Inflammatory macrophage treated with lipopolysaccharide for 4 hours (primary cell): ENCODE data around the gene SLC26A11.

Experiments
- DNase-seq: peaks from one replicate; pipeline ENCODE4 v3.0.0-alpha.2; 2020

Gene SLC26A11

DNA sequence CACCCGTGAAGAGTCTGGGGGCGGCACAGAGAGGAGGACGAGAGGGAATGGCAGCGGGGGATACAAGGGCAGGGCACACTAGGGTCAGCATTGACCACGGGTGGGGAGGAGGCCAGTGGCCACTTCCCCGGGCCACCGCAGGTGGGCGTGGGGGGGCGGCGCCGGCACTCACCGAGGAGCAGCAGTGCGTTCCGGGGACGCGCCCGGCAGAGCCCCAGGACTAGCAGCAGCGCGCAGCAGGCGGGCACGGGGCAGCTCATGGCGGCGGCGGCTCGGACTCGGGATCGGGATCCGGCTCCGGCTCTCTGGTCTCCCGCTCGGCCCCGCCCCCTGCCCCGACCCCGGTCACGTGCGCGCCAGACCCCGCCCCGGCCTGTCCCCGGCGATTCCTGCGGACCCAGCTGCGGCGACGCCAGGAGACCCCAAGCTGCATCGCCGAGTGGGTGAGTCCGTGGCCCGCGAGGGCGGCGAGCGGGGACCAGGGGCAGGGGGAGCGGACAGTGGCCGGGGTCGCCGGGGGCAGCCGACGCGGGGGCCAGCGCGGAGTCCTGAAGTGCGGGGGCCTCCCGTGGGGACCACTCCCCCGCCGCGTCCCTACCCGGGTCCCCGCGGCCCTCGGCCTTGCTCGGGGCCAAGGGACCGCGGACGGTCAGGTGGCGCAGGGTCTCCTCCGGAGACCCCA is at the start of gene SLC26A11, which contains the start of gene SGSH:
Gene SLC26A11, plus strand, starts transcription at position 374 of the 682 bp plus-strand sequence. CDS start 1,134 bp downstream, outside the sequence.
Gene SGSH, minus strand, starts transcription at position 280 of the 682 bp plus-strand sequence. Its CDS starts 20 bp downstream, at position 260.
- peak; percentile 70 for DNase-seq

DNA sequence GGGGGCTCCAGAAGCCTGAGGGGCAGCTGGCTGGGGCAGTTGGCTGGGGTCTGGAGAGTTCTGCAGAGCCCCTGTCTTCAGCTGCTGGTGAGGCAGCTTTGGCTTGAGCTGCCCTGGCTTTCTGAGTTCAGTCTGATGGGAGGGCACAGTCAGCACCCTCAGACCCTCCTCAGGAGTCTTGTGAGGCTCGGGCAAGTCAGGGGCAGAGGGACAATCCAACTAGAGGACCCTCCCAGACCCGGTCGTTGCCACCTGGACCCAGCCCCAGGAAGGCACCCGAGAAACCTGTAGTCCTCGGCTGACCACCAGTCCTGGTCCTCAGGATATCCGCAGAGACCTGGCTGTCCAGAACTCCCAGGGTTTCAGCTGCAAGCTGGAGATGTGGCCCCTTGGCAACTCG is 48.5 kb upstream of the SLC26A11 start:
- DNase-seq, result no peak

GRCh38 chr17:80173126-80173525 is 47.1 kb upstream of the SLC26A11 start:
- DNase-seq, result no peak

- no peak for DNase-seq
These were observed 46.3 kb upstream of the SLC26A11 start for GRCh38 chr17:80173916-80174315.

DNA sequence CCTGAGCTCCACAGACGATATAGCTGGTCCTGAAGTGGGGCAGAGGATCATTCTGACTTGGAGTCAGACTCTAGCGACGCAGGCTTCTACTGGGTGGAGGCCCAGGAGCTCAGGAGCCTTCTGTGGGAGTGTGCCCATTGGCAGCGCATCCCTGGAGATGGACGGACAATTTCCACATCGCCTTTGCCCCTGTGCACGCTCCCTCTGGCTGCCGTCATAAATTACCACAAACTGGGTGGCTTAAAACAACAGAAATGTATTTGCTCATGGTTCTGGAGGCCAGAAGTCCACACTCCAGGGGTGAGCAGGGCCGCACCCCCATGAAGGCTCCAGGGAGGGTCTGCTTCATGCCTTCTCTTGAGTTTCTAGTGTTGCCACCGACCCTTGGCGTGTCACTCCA is 43.5 kb upstream of the SLC26A11 start:
- DNase-seq, result no peak

- no peak for DNase-seq
These were observed 42.1 kb upstream of the SLC26A11 start for GRCh38 chr17:80177986-80178595.

DNA sequence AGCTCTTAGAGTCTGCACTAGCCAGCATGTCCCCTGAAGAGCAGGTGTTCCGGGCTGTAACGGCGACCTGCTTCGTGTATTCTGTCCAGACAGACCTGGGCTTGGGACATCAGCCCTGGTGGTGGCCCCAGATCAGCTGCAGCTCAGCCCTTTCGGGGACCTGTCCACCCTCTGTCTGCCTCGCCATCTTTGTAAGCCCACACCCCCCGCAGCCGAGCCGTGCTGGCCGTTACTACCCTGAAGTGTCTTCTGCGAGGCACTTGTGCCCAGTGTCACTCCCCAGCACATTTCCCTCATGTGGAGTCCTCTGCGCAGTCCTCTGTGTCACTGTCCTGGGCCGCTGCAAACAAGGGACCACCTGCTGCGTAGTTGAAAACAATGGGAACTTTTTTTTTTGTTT is 40.0 kb upstream of the SLC26A11 start:
- no peak for DNase-seq

DNA sequence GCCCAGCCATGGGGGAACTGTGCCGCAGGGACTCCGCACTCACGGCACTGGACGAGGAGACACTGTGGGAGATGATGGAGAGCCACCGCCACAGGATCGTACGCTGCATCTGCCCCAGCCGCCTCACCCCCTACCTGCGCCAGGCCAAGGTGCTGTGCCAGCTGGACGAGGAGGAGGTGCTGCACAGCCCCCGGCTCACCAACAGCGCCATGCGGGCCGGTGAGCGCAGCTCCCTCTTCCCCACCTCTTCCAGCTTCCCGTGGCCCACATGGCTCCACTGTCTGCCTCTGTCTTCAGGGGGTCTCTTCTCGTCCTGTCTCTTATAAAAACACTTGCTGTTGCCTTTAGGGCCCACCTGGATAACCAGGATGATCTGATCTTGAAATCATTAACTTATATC is 38.8 kb upstream of the SLC26A11 start:
- DNase-seq, result no peak

- no peak for DNase-seq
These were observed 37.9 kb upstream of the SLC26A11 start for GRCh38 chr17:80182118-80182844.

DNA sequence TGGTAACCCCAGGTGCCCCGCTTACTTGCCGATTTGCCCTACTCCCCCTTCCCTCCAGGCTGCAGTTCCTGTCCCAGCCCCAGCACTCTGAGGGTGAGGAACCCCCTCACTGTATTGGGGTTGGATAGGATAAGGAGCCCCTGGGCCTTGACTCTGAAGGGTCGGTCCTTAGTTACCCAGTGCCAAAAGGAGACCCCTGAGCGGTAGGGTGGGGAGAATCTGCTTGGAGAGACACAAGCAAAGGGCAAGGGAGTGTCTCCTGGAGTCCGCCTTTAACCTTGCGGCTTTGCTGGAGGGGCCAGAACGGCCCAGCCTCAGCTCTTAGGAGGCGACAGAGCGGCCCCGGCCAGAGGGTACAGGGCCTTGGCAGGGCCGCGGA is 37.4 kb upstream of the SLC26A11 start:
- no peak for DNase-seq

GRCh38 chr17:80183581-80184422 is 36.4 kb upstream of the SLC26A11 start:
- DNase-seq, result no peak

DNA sequence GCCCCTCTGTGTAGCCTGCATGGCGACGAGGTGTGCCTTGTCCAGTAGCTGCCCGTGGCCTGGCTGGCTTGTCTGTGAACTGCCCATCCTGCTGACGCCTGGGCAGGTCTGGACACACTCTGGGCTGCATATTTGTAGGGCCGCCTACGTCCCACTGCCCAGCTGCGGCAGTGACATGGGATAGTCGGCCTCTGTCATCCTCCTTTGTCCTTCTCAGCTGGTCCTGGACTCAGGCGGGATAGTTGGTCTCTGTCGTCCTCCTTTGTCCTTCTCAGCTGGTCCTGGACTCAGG is 35.9 kb upstream of the SLC26A11 start:
- no peak for DNase-seq

GRCh38 chr17:80185968-80186367 is 34.3 kb upstream of the SLC26A11 start:
- DNase-seq, result no peak

GRCh38 chr17:80187090-80187489 is 33.1 kb upstream of the SLC26A11 start:
- DNase-seq, result no peak

GRCh38 chr17:80187515-80187941 is 32.7 kb upstream of the SLC26A11 start:
- no peak for DNase-seq

GRCh38 chr17:80189611-80190010 is 30.6 kb upstream of the SLC26A11 start:
- no peak for DNase-seq

DNA sequence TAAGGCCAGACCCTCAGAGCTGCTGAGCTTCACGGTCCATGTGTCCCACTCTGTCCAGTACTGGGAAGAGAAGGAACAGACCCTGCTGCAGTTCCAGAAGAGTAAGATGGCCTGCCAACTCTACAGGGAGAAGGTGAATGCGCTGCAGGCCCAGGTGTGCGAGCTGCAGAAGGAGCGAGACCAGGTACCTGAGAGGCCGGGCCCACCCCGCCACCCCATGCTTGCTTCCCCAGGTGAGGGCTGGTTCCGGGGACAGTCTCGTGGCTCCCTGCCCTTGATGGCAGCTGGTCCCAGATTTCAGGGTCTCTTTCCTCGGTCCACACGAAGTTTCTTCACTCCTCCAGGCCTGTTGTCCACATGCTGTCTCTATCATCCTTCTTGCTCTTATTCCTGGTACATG is 29.5 kb upstream of the SLC26A11 start:
- DNase-seq, result no peak

- DNase-seq, result no peak
These were observed 29.0 kb upstream of the SLC26A11 start for GRCh38 chr17:80191192-80191591.

GRCh38 chr17:80191865-80192661 is 28.2 kb upstream of the SLC26A11 start:
- no peak for DNase-seq

DNA sequence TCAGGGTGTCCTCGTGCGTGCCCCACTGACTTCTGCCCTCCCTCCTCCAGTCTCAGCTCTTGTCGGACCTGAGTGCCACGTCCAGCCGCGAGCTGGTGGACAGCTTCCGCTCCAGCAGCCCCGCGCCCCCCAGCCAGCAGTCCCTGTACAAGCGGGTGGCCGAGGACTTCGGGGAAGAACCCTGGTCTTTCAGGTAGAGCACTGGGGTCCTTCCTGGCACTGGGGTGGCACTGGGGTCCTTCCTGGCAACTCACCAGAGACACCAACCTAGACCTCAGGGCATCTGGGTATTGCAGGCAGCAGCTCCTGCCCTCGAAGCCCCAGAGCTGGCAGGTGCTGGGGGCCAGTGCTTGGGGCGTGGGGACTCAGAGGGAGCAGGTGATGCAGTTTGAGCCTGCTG is 25.1 kb upstream of the SLC26A11 start:
- no peak for DNase-seq

- DNase-seq, result peak; percentile 20
These were observed 24.3 kb upstream of the SLC26A11 start for GRCh38 chr17:80195671-80196529.
